ENCODE results near the gene COL6A1. TPM values are rescaled to one million over a fixed set of nuclear protein-coding genes. Genes with fewer than 3 reads are reported as not detected.

The COL6A1 gene
- total and polyA plus RNA-seq, 2 of the 13 experiments (the other 11 are each of a cell fraction or from before 2014, with no cell fraction given): 3.1 to 4.8 TPM

- TF ChIP-seq HNRNPK (IDR thresholded peaks at IDR 0.05; ENCODE audit: low read depth, low read length, poor library complexity, severe bottlenecking) (no peak), SCMH1 (CRISPR knock-in tag; IDR thresholded peaks at IDR 0.05; ENCODE audit: borderline replicate concordance) (no peak), RFX1 (IDR thresholded peaks at IDR 0.05) (no peak)
Measured at GRCh38 chr21:46032100-46032499, 50.5 kb downstream of the COL6A1 start (continued).

GRCh38 chr21:46033410-46034400 is 52.1 kb downstream of the COL6A1 start:
- no peak overlapping the region for H2AFZ ChIP-seq (ENCODE audit: low read length)
- DNase-seq (ENCODE audit: low spot score) (peak; percentile 70), FAIRE-seq (no peak), ATAC-seq (peak; percentile 53)
- peaks cover 20% of the 10 kb centered on the region; the same call in 1 of the 2 replicates for H3K4me1 ChIP-seq (ENCODE audit: insufficient read depth, low read length)
- no peak overlapping the region for H3K27ac ChIP-seq (ENCODE audit: extremely low read length, insufficient read depth, low read length)
- no peaks in the 10 kb centered on the region for H4K20me1 ChIP-seq (ENCODE audit: insufficient read depth, low read length)
- in situ Hi-C loops (cut with HindIII; ENCODE audit: extremely low pct_ligation_motif_present, low pct_unique_long_range_greater_than_20kb) (no loop called here), intact Hi-C loops (cut with micrococcal nuclease; ENCODE audit: unreplicated experiment) (no loop called here)
- no peak overlapping the region for H3K9ac ChIP-seq (ENCODE audit: insufficient read depth, low read depth, low read length)
- H3K4me2 ChIP-seq (ENCODE audit: low read depth, low read length): peak overlapping the region; percentile 61
- ChIA-PET CTCF (ENCODE audit: low intra/inter-chr PET ratio, low total read pairs) (no interaction called here), POLR2A (no interaction called here)
- no peaks in the 10 kb centered on the region for H3K36me3 ChIP-seq (replicated peaks in 1 of 2; ENCODE audit: control insufficient read depth in 1 of 2, insufficient read depth in 2 of 2, low read length in 2 of 2)
- H3K79me2 ChIP-seq (ENCODE audit: insufficient read depth, low read length): no peaks in the 10 kb centered on the region
- H3K9me3 ChIP-seq (ENCODE audit: low read length): peaks cover 11% of the 10 kb centered on the region
- 65% methylated on average over 43 of the region's 64 CpGs for WGBS (ENCODE audit: low lambda C conversion rate)
- BruUV-seq (replicated peaks): no TSS peak
- H3K4me3 ChIP-seq (replicated peaks in 1 of 3; ENCODE audit: insufficient read depth in 1 of 3, low read depth in 2 of 3, low read length in 3 of 3): peak overlapping the region in 2 of 3 experiments; percentile 5 to 57; a peak in 4 of 6 replicates
- peaks cover 1 to 4% of the 10 kb centered on the region in 2 experiments; a peak in 2 of 5 replicates for H3K27me3 ChIP-seq (ENCODE audit: control insufficient read depth in 1 of 2, insufficient read depth in 2 of 2, low read length in 2 of 2)
- TF ChIP-seq FOXA1 (IDR thresholded peaks at IDR 0.05) (peak; percentile 60; the same call in 1 of the 2 replicates), FOXA1 (CRISPR knock-in tag; IDR thresholded peaks at IDR 0.05) (peak; percentile 37; the same call in 1 of the 2 replicates), ZNF121 (CRISPR knock-in tag; IDR thresholded peaks at IDR 0.05) (peak; percentile 66; the same call in 1 of the 2 replicates), ZBTB33 (CRISPR knock-in tag; IDR thresholded peaks at IDR 0.05) (peak; percentile 58; the same call in 1 of the 2 replicates), YEATS4 (CRISPR knock-in tag; IDR thresholded peaks at IDR 0.05; ENCODE audit: borderline replicate concordance) (0 out of 2 replicates have a peak, but pooled peaks have one; percentile 42), ZFP36L1 (CRISPR knock-in tag; IDR thresholded peaks at IDR 0.05) (no peak), PHF21A (CRISPR knock-in tag; IDR thresholded peaks at IDR 0.05) (0 out of 2 replicates have a peak, but pooled peaks have one; percentile 21), HDAC1 (CRISPR knock-in tag; IDR thresholded peaks at IDR 0.05) (0 out of 2 replicates have a peak, but pooled peaks have one; percentile 33), TBX3 (IDR thresholded peaks at IDR 0.05; ENCODE audit: borderline replicate concordance) (peak; percentile 24; the same call in 1 of the 2 replicates), PRDM15 (CRISPR knock-in tag; IDR thresholded peaks at IDR 0.05) (no peak), RFX5 (IDR thresholded peaks at IDR 0.05; ENCODE audit: low read depth, low read length) (no peak), PHF20 (CRISPR knock-in tag; IDR thresholded peaks at IDR 0.05) (peak; percentile 51; the same call in 1 of the 2 replicates), NCOA5 (CRISPR knock-in tag; IDR thresholded peaks at IDR 0.05) (no peak)

Measured in HepG2 (cell line).